Fibroblast of lung (primary cell): ENCODE measurements around the gene LOXL4.

Experiments
- CTCF ChIP-seq, 2 donors: IDR thresholded peaks in 1 of 2; conservative IDR thresholded peaks in 1 of 2; 1 replicate in 1 of 2; 2 replicates in 1 of 2; pipeline ENCODE4 v1.5.1; 2011 to 2012; ENCODE audit warnings: low read length in 2 of 2, control low read depth in 1 of 2, inconsistent platforms in 1 of 2, low read depth in 1 of 2, mild to moderate bottlenecking in 1 of 2
- EZH2 ChIP-seq: IDR thresholded peaks from 2 replicates; pipeline ENCODE4 v1.5.1; 2012; ENCODE audit warnings: low read length, control low read depth, mild to moderate bottlenecking; ENCODE audit errors: missing control alignments

GRCh38 chr10:98267069-98267893 is 713 bp downstream of the LOXL4 start:
- TF ChIP-seq CTCF (conservative IDR thresholded peaks at IDR 0.05 in 1 of 2, IDR thresholded peaks at IDR 0.05 in 1 of 2; ENCODE audit: low read depth in 1 of 2, low read length in 2 of 2) (no peak), EZH2 (no peak)
